WI38 (cell line): ENCODE data around the gene KLHDC4.
"Not testable (repeated sequence)": the region's sequence is repeated elsewhere in the genome, so short reads cannot be mapped to it uniquely, and the experiment has no call there.

ENCODE experiments used
- H3K4me3 ChIP-seq: 2 replicates; pipeline ENCODE4 v1.5.1; 2011; ENCODE audit warnings: low read depth, mild to moderate bottlenecking, control low read depth, low read length
- CTCF ChIP-seq: IDR thresholded peaks from 2 replicates; pipeline ENCODE4 v1.5.1; 2012; ENCODE audit warnings: low read depth, mild to moderate bottlenecking, control low read depth, low read length

The KLHDC4 gene

GRCh38 chr16:87792205-87792565, 26.4 kb upstream of the KLHDC4 start:
- H3K4me3 ChIP-seq, result no peak overlapping the region
- TF ChIP-seq CTCF, result no peak

- TF ChIP-seq CTCF, result no peak
- H3K4me3 ChIP-seq, result no peak overlapping the region
These were observed 25.8 kb upstream of the KLHDC4 start for GRCh38 chr16:87791295-87792204.

- TF ChIP-seq CTCF, result no peak
These were observed 24.7 kb upstream of the KLHDC4 start for GRCh38 chr16:87790292-87791100.

GRCh38 chr16:87789437-87790291, 23.9 kb upstream of the KLHDC4 start:
- no peak for TF ChIP-seq CTCF
- H3K4me3 ChIP-seq, result no peak overlapping the region

More at GRCh38 chr16:87790292-87791100, 24.7 kb upstream of the KLHDC4 start:
- no peak overlapping the region for H3K4me3 ChIP-seq

- H3K4me3 ChIP-seq, result not testable (repeated sequence)
These were observed 23.1 kb upstream of the KLHDC4 start for GRCh38 chr16:87788730-87789436.

GRCh38 chr16:87787451-87788091, 21.8 kb upstream of the KLHDC4 start:
- not testable (repeated sequence) for H3K4me3 ChIP-seq

- TF ChIP-seq CTCF, result no peak
- H3K4me3 ChIP-seq, result no peak overlapping the region
These were observed 19.0 kb upstream of the KLHDC4 start for GRCh38 chr16:87784812-87785211.
